Measurements from ENCODE around the gene ATOSB.

DNA sequence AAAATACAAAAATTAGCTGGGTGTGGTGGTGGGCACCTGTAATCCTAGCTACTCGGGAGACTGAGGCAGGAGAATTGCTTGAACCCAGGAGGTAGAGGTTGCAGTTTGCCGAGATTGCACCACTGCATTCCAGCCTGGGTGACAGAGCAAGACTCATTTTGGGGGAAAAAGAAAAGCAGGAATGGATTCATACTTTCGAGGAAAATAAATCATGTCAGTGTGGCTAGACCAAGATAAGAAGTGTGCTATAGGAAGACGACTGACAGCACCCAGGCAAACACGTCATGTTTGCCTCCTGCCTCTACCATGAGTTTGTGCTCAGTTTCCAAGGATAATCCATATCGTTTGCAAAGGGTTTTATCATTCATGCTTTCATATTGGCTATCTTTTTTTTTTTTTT, 19.3 kb upstream of the ATOSB start:
- TF ChIP-seq EZH2 (optimal IDR thresholded peaks at IDR 0.05; ENCODE audit: low read depth, low read length), result no peak
- no peak for TF ChIP-seq CTCF (IDR thresholded peaks at IDR 0.05; ENCODE audit: low read length)
